Measurements from ENCODE around the gene GCAT.

- TF ChIP-seq CTCF (IDR thresholded peaks at IDR 0.05) = no peak
- no peak for TF ChIP-seq EP300 (IDR thresholded peaks at IDR 0.05)
- TF ChIP-seq POLR2A (IDR thresholded peaks at IDR 0.05; ENCODE audit: low read depth) = no peak
These were observed 36.0 kb downstream of the GCAT start for GRCh38 chr22:37843741-37844089.

Data from esophagus muscularis mucosa (tissue), 4 donors.